ENCODE results near the gene CHCHD6.

GRCh38 chr3:126721246-126721645, 17.2 kb downstream of the CHCHD6 start:
- TF ChIP-seq POLR2A (IDR thresholded peaks at IDR 0.05), result no peak
- TF ChIP-seq CTCF (IDR thresholded peaks at IDR 0.05), result no peak

Data from right lobe of liver (tissue), 4 donors.